GM23248 (cell line): ENCODE data around the gene MPPED1.

ENCODE experiments used
- EZH2 ChIP-seq: fragments of 200-600 bp; sonication (generic); IDR thresholded peaks from 2 replicates; pipeline ENCODE4 v1.6.1; 2018; ENCODE audit warnings: antibody characterized with exemption, mild to moderate bottlenecking; ENCODE audit not compliant: insufficient read depth, poor library complexity, severe bottlenecking
- EZH2phosphoT487 ChIP-seq: fragments of 200-600 bp; sonication (generic); IDR thresholded peaks from 2 replicates; pipeline ENCODE4 v1.6.1; 2018; ENCODE audit warnings: antibody characterized with exemption, moderate library complexity, mild to moderate bottlenecking, low read depth; ENCODE audit not compliant: insufficient read depth

- TF ChIP-seq EZH2 (no peak), EZH2phosphoT487 (no peak)
Observed at GRCh38 chr22:43526117-43526655, 114.4 kb downstream of the MPPED1 start.
